Right renal pelvis (tissue), 4 donors: ENCODE data around the gene TRIM66. TPM values are rescaled to one million over a fixed set of nuclear protein-coding genes. Genes with fewer than 3 reads are reported as not detected.
A peak's percentile ranks its signal among the peaks of the same experiment; 100 is the strongest.

ENCODE experiments used
- DNase-seq, 4 donors: peaks; one replicate each; pipeline ENCODE4 v3.0.0-alpha.2; 2013; ENCODE audit warnings: low read depth in 4 of 4, low spot score in 3 of 4, missing footprints in 1 of 4
- polyA plus RNA-seq, 4 donors: library from polyadenylated mRNA; unstranded; fragments of 120-200 nt; gene quantifications; one replicate each; pipeline ENCODE4 v1.2.1, GENCODE V29; 2013; ENCODE audit not compliant: insufficient read length in 4 of 4

Gene TRIM66
- polyA plus RNA-seq, 4 donors: 4.0 to 10.1 (median 5.8) TPM

- no peak for DNase-seq
Measured at GRCh38 chr11:8584082-8584481, 98.4 kb downstream of the TRIM66 start.

GRCh38 chr11:8581300-8581699 lies 101.2 kb downstream of the TRIM66 start:
- no peak for DNase-seq

GRCh38 chr11:8577791-8578581 lies 104.5 kb downstream of the TRIM66 start:
- no peak for DNase-seq

- DNase-seq: no peak
Measured at GRCh38 chr11:8574798-8575197, 107.7 kb downstream of the TRIM66 start.

- no peak for DNase-seq
Measured at GRCh38 chr11:8573777-8574176, 108.7 kb downstream of the TRIM66 start.

GRCh38 chr11:8567602-8568198 lies 114.8 kb downstream of the TRIM66 start:
- no peak for DNase-seq

GRCh38 chr11:8566613-8567210 lies 115.8 kb downstream of the TRIM66 start:
- DNase-seq: peak; percentile 20 to 28 (median 24)

- DNase-seq: no peak
Measured at GRCh38 chr11:8564526-8564925, 117.9 kb downstream of the TRIM66 start.

Other genes with a start within 250 kb of the TRIM66 start
- gene STK33, start 88.4 kb downstream of the TRIM66 start, polyA plus RNA-seq: 10 to 100 TPM; 26.5 to 31.7 (median 29.0) TPM
- gene RPL27A, start 127 bp upstream of the TRIM66 start, polyA plus RNA-seq: 1,000 to 10,000 TPM; 1,817 to 2,312 (median 2,190) TPM
- gene AKIP1, start 228.5 kb upstream of the TRIM66 start, polyA plus RNA-seq: 10 to 100 TPM; 20.8 to 21.6 (median 21.3) TPM